ENCODE measurements around the gene IFI44L. TPM values are rescaled to one million over a fixed set of nuclear protein-coding genes. Genes with fewer than 3 reads are reported as not detected.

IFI44L gene
- total RNA-seq, 1 donor: 49.2 TPM

GRCh38 chr1:78607944-78608343, 12.3 kb upstream of the IFI44L start:
- Histone ChIP-seq H3K36me3 (ENCODE audit: insufficient read depth, low read length) (no peaks in the 10 kb centered on the region), H3K4me3 (ENCODE audit: insufficient read depth, low read length) (no peak overlapping the region), H3K79me2 (ENCODE audit: insufficient read depth, low read length) (no peaks in the 10 kb centered on the region), H3K27me3 (ENCODE audit: insufficient read depth, low read length) (no peaks in the 10 kb centered on the region), H2AFZ (ENCODE audit: low read length) (no peak overlapping the region), H3K4me2 (ENCODE audit: insufficient read depth, low read length) (no peak overlapping the region), H4K20me1 (ENCODE audit: insufficient read depth, low read length) (no peaks in the 10 kb centered on the region), H3K4me1 (ENCODE audit: insufficient read depth, low read length) (peaks cover 5% of the 10 kb centered on the region), H3K9me3 (ENCODE audit: low read depth, low read length) (no peaks in the 10 kb centered on the region), H3K27ac (ENCODE audit: low read depth, low read length) (no peak overlapping the region)
- TF ChIP-seq CTCF (IDR thresholded peaks at IDR 0.05; ENCODE audit: extremely low read depth, low read depth, low read length): no peak
- DNase-seq (ENCODE audit: insufficient read length, low spot score, missing footprints): no peak

- Histone ChIP-seq H3K4me1 (ENCODE audit: insufficient read depth, low read length) (peaks cover 14% of the 10 kb centered on the region), H3K27me3 (ENCODE audit: insufficient read depth, low read length) (no peaks in the 10 kb centered on the region), H4K20me1 (ENCODE audit: insufficient read depth, low read length) (no peaks in the 10 kb centered on the region), H3K36me3 (ENCODE audit: insufficient read depth, low read length) (no peaks in the 10 kb centered on the region), H3K4me3 (ENCODE audit: insufficient read depth, low read length) (no peak overlapping the region), H3K27ac (ENCODE audit: low read depth, low read length) (no peak overlapping the region), H3K79me2 (ENCODE audit: insufficient read depth, low read length) (peaks cover 7% of the 10 kb centered on the region), H3K9me3 (ENCODE audit: low read depth, low read length) (no peaks in the 10 kb centered on the region), H3K4me2 (ENCODE audit: insufficient read depth, low read length) (peak overlapping the region; percentile 25), H2AFZ (ENCODE audit: low read length) (peak overlapping the region; percentile 73)
- peak; percentile 92 for TF ChIP-seq CTCF (IDR thresholded peaks at IDR 0.05; ENCODE audit: extremely low read depth, low read depth, low read length)
- peak; percentile 43 for DNase-seq (ENCODE audit: insufficient read length, low spot score, missing footprints)
Measured at GRCh38 chr1:78617615-78618026, 2.6 kb upstream of the IFI44L start.

DNA sequence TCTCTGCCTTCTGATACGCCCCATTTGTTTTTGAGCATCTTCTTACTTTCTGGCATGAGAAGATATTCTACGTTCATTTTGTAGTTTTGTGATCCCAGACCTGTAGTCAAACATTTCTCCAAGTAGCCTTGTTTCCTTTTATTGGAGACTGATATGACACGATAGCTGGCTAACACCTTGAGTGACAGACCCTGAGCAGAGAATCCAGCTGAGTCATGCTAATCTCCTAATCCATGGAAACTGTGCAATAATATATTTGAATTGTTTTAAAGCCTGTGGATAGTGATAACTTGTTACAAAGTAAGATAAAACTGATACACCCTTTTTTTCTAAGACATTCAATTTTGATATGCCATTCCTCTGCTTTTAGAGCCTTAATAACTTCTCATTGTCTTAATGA, 1.2 kb upstream of the IFI44L start:
- Histone ChIP-seq H3K36me3 (ENCODE audit: insufficient read depth, low read length) (no peaks in the 10 kb centered on the region), H3K79me2 (ENCODE audit: insufficient read depth, low read length) (peaks cover 7% of the 10 kb centered on the region), H2AFZ (ENCODE audit: low read length) (peak overlapping the region; percentile 84), H3K27ac (ENCODE audit: low read depth, low read length) (peak overlapping the region; percentile 75), H4K20me1 (ENCODE audit: insufficient read depth, low read length) (no peaks in the 10 kb centered on the region), H3K4me3 (ENCODE audit: insufficient read depth, low read length) (peak overlapping the region; percentile 69), H3K9me3 (ENCODE audit: low read depth, low read length) (no peaks in the 10 kb centered on the region), H3K4me2 (ENCODE audit: insufficient read depth, low read length) (peak overlapping the region; percentile 94), H3K27me3 (ENCODE audit: insufficient read depth, low read length) (no peaks in the 10 kb centered on the region), H3K4me1 (ENCODE audit: insufficient read depth, low read length) (peaks cover 14% of the 10 kb centered on the region)
- DNase-seq (ENCODE audit: insufficient read length, low spot score, missing footprints): no peak
- no peak for TF ChIP-seq CTCF (IDR thresholded peaks at IDR 0.05; ENCODE audit: extremely low read depth, low read depth, low read length)

- TF ChIP-seq CTCF (IDR thresholded peaks at IDR 0.05; ENCODE audit: extremely low read depth, low read depth, low read length): no peak
- Histone ChIP-seq H3K79me2 (ENCODE audit: insufficient read depth, low read length) (peaks cover 7% of the 10 kb centered on the region), H3K27me3 (ENCODE audit: insufficient read depth, low read length) (no peaks in the 10 kb centered on the region), H3K4me2 (ENCODE audit: insufficient read depth, low read length) (peak overlapping the region; percentile 94), H3K4me3 (ENCODE audit: insufficient read depth, low read length) (peak overlapping the region; percentile 69), H3K4me1 (ENCODE audit: insufficient read depth, low read length) (peaks cover 14% of the 10 kb centered on the region), H3K27ac (ENCODE audit: low read depth, low read length) (peak overlapping the region; percentile 75), H3K9me3 (ENCODE audit: low read depth, low read length) (no peaks in the 10 kb centered on the region), H4K20me1 (ENCODE audit: insufficient read depth, low read length) (no peaks in the 10 kb centered on the region), H3K36me3 (ENCODE audit: insufficient read depth, low read length) (no peaks in the 10 kb centered on the region), H2AFZ (ENCODE audit: low read length) (peak overlapping the region; percentile 84)
- DNase-seq (ENCODE audit: insufficient read length, low spot score, missing footprints): no peak
Measured at GRCh38 chr1:78619446-78619802, 824 bp upstream of the IFI44L start.

Data from osteoblast (primary cell).